ENCODE data around the gene HEXD. TPM values are rescaled to one million over a fixed set of nuclear protein-coding genes. Genes with fewer than 3 reads are reported as not detected.

HEXD gene
- total and polyA plus RNA-seq, 10 of the 15 experiments (the other 5 are each of a cell fraction or from before 2014, with no cell fraction given) = 1.6 to 24.2 (median 7.0) TPM

- TF ChIP-seq EGR1 (IDR thresholded peaks at IDR 0.05; ENCODE audit: borderline replicate concordance in 1 of 2, low read depth in 2 of 2, low read length in 2 of 2) = no peak
- TF ChIP-seq NKRF (conservative IDR thresholded peaks at IDR 0.05) = no peak
- TF ChIP-seq PAX5 (IDR thresholded peaks at IDR 0.05; ENCODE audit: borderline replicate concordance, low read depth, low read length) = no peak
- TF ChIP-seq YBX1 (IDR thresholded peaks at IDR 0.05) = no peak
- TF ChIP-seq, protein P1, sequence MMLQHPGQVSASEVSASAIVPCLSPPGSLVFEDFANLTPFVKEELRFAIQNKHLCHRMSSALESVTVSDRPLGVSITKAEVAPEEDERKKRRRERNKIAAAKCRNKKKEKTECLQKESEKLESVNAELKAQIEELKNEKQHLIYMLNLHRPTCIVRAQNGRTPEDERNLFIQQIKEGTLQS (IDR thresholded peaks at IDR 0.05; ENCODE audit: borderline replicate concordance, extremely low read depth, low read depth, low read length) = no peak
Observed at GRCh38 chr17:82408938-82409318, 9.2 kb upstream of the HEXD start (continued).

GRCh38 chr17:82410014-82410716 is 8.0 kb upstream of the HEXD start:
- Histone ChIP-seq H3K27ac (ENCODE audit: control insufficient read depth, insufficient read depth) (no peak overlapping the region), H4K20me1 (ENCODE audit: control insufficient read depth, insufficient read depth) (peaks cover 3% of the 10 kb centered on the region), H3K4me3 (no peak overlapping the region), H3K4me1 (ENCODE audit: control insufficient read depth, insufficient read depth, low read length) (no peaks in the 10 kb centered on the region), H3K4me2 (ENCODE audit: control insufficient read depth, insufficient read depth) (no peak overlapping the region), H3K36me3 (ENCODE audit: control insufficient read depth in 2 of 2, insufficient read depth in 2 of 2, low read length in 1 of 2) (no peaks in the 10 kb centered on the region; a peak in 1 of 4 replicates), H3K27me3 (replicated peaks in 1 of 2; ENCODE audit: control insufficient read depth in 2 of 2, insufficient read depth in 2 of 2, low read length in 1 of 2) (no peaks in the 10 kb centered on the region), H3K9ac (ENCODE audit: control insufficient read depth, insufficient read depth, low read length) (no peak overlapping the region), H2AFZ (ENCODE audit: control insufficient read depth, low read depth, low read length) (no peak overlapping the region), H3K9me3 (replicated peaks; ENCODE audit: control insufficient read depth, insufficient read depth, low read length) (no peaks in the 10 kb centered on the region), H3K79me2 (ENCODE audit: control insufficient read depth, insufficient read depth, low read length) (no peaks in the 10 kb centered on the region)
- ATAC-seq (no peak), DNase-seq (ENCODE audit: low read depth, low spot score) (no peak), FAIRE-seq (no peak)
- in situ Hi-C loops (cut with MboI) = no loop called here
- SMC1A ChIA-PET (ENCODE audit: uncharacterized antibody, unreplicated experiment) = interaction anchor here (1.2 kb wide), 1 partner anchor 10 kb away, joined by 4 read pairs; no protein-coding TSS in a partner anchor
- 90% methylated on average over 13 of the region's 14 CpGs for WGBS (ENCODE audit: insufficient coverage, insufficient replicate concordance, low lambda C conversion rate, missing lambda C conversion rate)
- no TSS peak for BruUV-seq (replicated peaks)
- CTCF ChIA-PET = interaction anchor here (0.7 to 2.3 kb wide), 6 partner anchors 8 to 127 kb away, joined by 3 to 15 read pairs (median 3); no protein-coding TSS in a partner anchor
- POLR2A ChIA-PET = interaction anchor here (0.7 to 1.2 kb wide), 3 partner anchors 40 to 344 kb away, joined by 3 to 6 read pairs (median 3); no protein-coding TSS in a partner anchor
- RAD21 ChIA-PET (ENCODE audit: unreplicated experiment) = interaction anchor here (1.2 to 1.8 kb wide), 2 partner anchors 8 to 58 kb away, joined by 3 to 6 read pairs; partner anchors contain the start of genes HEXD and OGFOD3
- intact Hi-C loops (cut with micrococcal nuclease; ENCODE audit: unreplicated experiment) = loop anchor here (5.0 kb wide), 1 partner anchor 178 kb away; no protein-coding TSS in a partner anchor
- TF ChIP-seq MTA3 (IDR thresholded peaks at IDR 0.05; ENCODE audit: borderline replicate concordance, low read length) (no peak), MEF2A (IDR thresholded peaks at IDR 0.05; ENCODE audit: insufficient read depth, low read depth, low read length) (no peak), BHLHE40 (IDR thresholded peaks at IDR 0.05; ENCODE audit: borderline replicate concordance in 1 of 2, low read depth in 2 of 2, low read length in 1 of 2) (no peak), NFXL1 (IDR thresholded peaks at IDR 0.05; ENCODE audit: borderline replicate concordance) (no peak), BRCA1 (IDR thresholded peaks at IDR 0.05; ENCODE audit: low read depth, low read length) (no peak), YBX1 (IDR thresholded peaks at IDR 0.05) (no peak), GABPA (IDR thresholded peaks at IDR 0.05; ENCODE audit: low read depth) (no peak), HDAC2 (IDR thresholded peaks at IDR 0.05) (no peak), RELA (IDR thresholded peaks at IDR 0.05; ENCODE audit: borderline replicate concordance, partially characterized antibody) (no peak), SMC3 (IDR thresholded peaks at IDR 0.05; ENCODE audit: borderline replicate concordance, low read length) (no peak), EP300 (IDR thresholded peaks at IDR 0.05; ENCODE audit: borderline replicate concordance in 1 of 2, control insufficient read depth in 1 of 2, low read depth in 2 of 2, low read length in 2 of 2) (no peak), TCF7 (IDR thresholded peaks at IDR 0.05; ENCODE audit: borderline replicate concordance) (no peak), POLR2A (IDR thresholded peaks at IDR 0.05; ENCODE audit: low read depth, low read length) (no peak), NFYA (IDR thresholded peaks at IDR 0.05; ENCODE audit: borderline replicate concordance, low read depth, low read length) (no peak)
- TF ChIP-seq, protein P2, sequence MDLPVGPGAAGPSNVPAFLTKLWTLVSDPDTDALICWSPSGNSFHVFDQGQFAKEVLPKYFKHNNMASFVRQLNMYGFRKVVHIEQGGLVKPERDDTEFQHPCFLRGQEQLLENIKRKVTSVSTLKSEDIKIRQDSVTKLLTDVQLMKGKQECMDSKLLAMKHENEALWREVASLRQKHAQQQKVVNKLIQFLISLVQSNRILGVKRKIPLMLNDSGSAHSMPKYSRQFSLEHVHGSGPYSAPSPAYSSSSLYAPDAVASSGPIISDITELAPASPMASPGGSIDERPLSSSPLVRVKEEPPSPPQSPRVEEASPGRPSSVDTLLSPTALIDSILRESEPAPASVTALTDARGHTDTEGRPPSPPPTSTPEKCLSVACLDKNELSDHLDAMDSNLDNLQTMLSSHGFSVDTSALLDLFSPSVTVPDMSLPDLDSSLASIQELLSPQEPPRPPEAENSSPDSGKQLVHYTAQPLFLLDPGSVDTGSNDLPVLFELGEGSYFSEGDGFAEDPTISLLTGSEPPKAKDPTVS (IDR thresholded peaks at IDR 0.05; ENCODE audit: low read depth, low read length) = no peak

Measured in GM12878 (cell line).